GM12865 (cell line): ENCODE data around the gene CTAGE9.

ENCODE experiments used
- DNase-seq: peaks from one replicate; pipeline ENCODE4 v3.0.0; 2010; ENCODE audit warnings: low read depth
- H3K4me3 ChIP-seq: 2 replicates; pipeline ENCODE4 v1.5.1; 2011; ENCODE audit warnings: mild to moderate bottlenecking, low read depth, low read length, control low read depth
- CTCF ChIP-seq: IDR thresholded peaks from 2 replicates; pipeline ENCODE4 v1.5.1; 2011; ENCODE audit warnings: low read length, control low read depth, low read depth, inconsistent platforms; ENCODE audit not compliant: insufficient read depth; ENCODE audit errors: missing control alignments

CTAGE9 gene

GRCh38 chr6:131739136-131739535 is 28.3 kb upstream of the CTAGE9 start:
- DNase-seq: no peak
- H3K4me3 ChIP-seq: no peak overlapping the region

GRCh38 chr6:131736811-131737210 is 26.0 kb upstream of the CTAGE9 start:
- no peak for TF ChIP-seq CTCF
- DNase-seq: no peak
- no peak overlapping the region for H3K4me3 ChIP-seq

More at GRCh38 chr6:131739136-131739535, 28.3 kb upstream of the CTAGE9 start:
- no peak for TF ChIP-seq CTCF

- no peak overlapping the region for H3K4me3 ChIP-seq
- DNase-seq: no peak
- no peak for TF ChIP-seq CTCF
These were observed 25.3 kb upstream of the CTAGE9 start for GRCh38 chr6:131736003-131736596.

- no peak for DNase-seq
- no peak overlapping the region for H3K4me3 ChIP-seq
- TF ChIP-seq CTCF: no peak
These were observed 22.7 kb upstream of the CTAGE9 start for GRCh38 chr6:131733376-131734016.

- TF ChIP-seq CTCF: no peak
- no peak overlapping the region for H3K4me3 ChIP-seq
- no peak for DNase-seq
These were observed 20.4 kb upstream of the CTAGE9 start for GRCh38 chr6:131731224-131731623.

- no peak for DNase-seq
- no peak overlapping the region for H3K4me3 ChIP-seq
- no peak for TF ChIP-seq CTCF
These were observed 19.4 kb upstream of the CTAGE9 start for GRCh38 chr6:131730264-131730663.

GRCh38 chr6:131729550-131729949 is 18.7 kb upstream of the CTAGE9 start:
- no peak overlapping the region for H3K4me3 ChIP-seq
- no peak for DNase-seq
- TF ChIP-seq CTCF: no peak
